Mesothelial cell of epicardium (in vitro differentiated cells): Measurements from ENCODE around the gene FXN. TPM values are rescaled to one million over a fixed set of nuclear protein-coding genes. Genes with fewer than 3 reads are reported as not detected.

ENCODE experiments used
- DNase-seq, 2 experiments: peaks; one replicate each; pipeline ENCODE4 v3.0.0; 2021; ENCODE audit warnings: low spot score in 2 of 2; ENCODE audit not compliant: unreplicated experiment in 2 of 2
- H3K27ac Mint-ChIP-seq: 2 replicates; pipeline ENCODE4 v1.8.0; 2021; ENCODE audit warnings: mixed read lengths
- H3K27me3 Mint-ChIP-seq: 2 replicates; pipeline ENCODE4 v1.8.0; 2021; ENCODE audit warnings: low read depth, mixed read lengths
- H3K36me3 Mint-ChIP-seq: 2 replicates; pipeline ENCODE4 v1.8.0; 2021; ENCODE audit warnings: mixed read lengths
- H3K4me1 Mint-ChIP-seq: 2 replicates; pipeline ENCODE4 v1.8.0; 2021; ENCODE audit warnings: mixed read lengths
- H3K4me3 Mint-ChIP-seq: 2 replicates; pipeline ENCODE4 v1.8.0; 2021; ENCODE audit warnings: mild to moderate bottlenecking, moderate library complexity, mixed read lengths
- H3K9me3 Mint-ChIP-seq: 2 replicates; pipeline ENCODE4 v1.8.0; 2021; ENCODE audit warnings: mixed read lengths
- total RNA-seq: library from RNA; stranded (reverse); gene quantifications from 3 replicates; pipeline ENCODE4 v1.2.1, GENCODE V29; 2021
- TF ChIP-seq, protein P1 (sequence below): fragments of 200-600 bp; sonication (generic); IDR thresholded peaks from one replicate; pipeline ENCODE4 v1.5.0; 2021; ENCODE audit warnings: antibody characterized with exemption; ENCODE audit not compliant: unreplicated experiment

The FXN gene
- total RNA-seq, 1 donor from 2014 or later: 20.8 TPM

DNA sequence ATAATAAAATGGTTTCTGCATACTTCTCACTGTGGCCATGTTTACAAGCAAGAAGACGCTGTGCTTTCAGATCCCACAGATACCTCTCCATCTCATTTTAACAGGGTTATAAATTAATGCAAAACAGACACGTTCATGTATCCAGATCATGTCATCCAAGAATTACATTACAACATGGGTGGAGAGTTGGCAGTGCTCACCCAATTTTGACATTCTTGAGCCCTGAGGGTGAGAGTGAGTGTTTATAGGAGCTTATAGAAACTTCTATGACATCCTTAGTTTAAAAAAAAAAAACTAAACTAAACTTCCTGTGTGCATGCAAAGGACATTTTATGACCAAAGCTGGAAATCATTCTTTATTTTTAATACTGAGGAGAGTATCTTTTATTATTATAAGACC is 30.7 kb upstream of the FXN start:
- Mint-ChIP-seq H3K27me3 (peaks cover 8% of the 10 kb centered on the region), H3K9me3 (no peaks in the 10 kb centered on the region), H3K36me3 (no peaks in the 10 kb centered on the region), H3K4me3 (no peak overlapping the region), H3K27ac (no peak overlapping the region), H3K4me1 (peaks cover 4% of the 10 kb centered on the region)
- TF ChIP-seq, protein P1, sequence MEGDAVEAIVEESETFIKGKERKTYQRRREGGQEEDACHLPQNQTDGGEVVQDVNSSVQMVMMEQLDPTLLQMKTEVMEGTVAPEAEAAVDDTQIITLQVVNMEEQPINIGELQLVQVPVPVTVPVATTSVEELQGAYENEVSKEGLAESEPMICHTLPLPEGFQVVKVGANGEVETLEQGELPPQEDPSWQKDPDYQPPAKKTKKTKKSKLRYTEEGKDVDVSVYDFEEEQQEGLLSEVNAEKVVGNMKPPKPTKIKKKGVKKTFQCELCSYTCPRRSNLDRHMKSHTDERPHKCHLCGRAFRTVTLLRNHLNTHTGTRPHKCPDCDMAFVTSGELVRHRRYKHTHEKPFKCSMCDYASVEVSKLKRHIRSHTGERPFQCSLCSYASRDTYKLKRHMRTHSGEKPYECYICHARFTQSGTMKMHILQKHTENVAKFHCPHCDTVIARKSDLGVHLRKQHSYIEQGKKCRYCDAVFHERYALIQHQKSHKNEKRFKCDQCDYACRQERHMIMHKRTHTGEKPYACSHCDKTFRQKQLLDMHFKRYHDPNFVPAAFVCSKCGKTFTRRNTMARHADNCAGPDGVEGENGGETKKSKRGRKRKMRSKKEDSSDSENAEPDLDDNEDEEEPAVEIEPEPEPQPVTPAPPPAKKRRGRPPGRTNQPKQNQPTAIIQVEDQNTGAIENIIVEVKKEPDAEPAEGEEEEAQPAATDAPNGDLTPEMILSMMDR: no peak
- DNase-seq: no peak

GRCh38 chr9:69009708-69010107 is 25.8 kb upstream of the FXN start:
- TF ChIP-seq, protein P1: no peak
- no peak for DNase-seq
- Mint-ChIP-seq H3K36me3 (no peaks in the 10 kb centered on the region), H3K27ac (no peak overlapping the region), H3K27me3 (peaks cover 2% of the 10 kb centered on the region), H3K4me3 (no peak overlapping the region), H3K9me3 (no peaks in the 10 kb centered on the region), H3K4me1 (peaks cover 3% of the 10 kb centered on the region)

DNA sequence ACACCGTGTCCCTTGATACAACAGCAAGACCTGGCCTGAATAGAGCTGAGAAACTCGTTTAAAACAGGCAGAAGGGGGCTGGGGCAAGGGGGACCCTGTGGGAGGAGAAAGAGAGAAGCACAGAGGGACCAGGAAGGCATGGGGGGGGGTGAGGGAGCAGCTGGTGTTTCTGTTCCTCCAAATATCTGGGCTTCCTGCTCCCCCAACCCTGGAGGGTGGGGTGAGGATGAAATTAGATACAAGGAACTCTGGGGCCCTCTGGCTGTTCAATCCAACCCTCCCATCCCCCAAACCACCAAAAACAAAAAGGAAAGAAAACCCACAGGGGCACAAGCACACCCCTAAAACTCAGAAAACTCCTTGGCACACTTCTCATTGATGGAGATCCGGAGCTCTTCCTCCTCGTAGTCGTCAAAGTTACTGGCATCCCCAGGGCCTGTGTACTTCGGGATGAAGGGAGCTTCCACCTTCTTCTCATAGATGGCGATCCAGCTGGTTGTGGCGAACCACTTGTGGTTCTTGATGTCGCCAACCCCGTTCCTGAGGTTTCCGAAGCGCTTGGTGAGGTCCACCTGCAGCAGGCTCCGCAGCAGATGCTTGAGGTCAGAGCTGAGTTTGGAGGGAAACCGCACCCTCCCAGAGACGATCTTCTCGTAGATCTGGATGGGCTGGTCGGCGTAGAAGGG is 22.7 kb upstream of the FXN start:
- no peaks in the 10 kb centered on the region for H3K4me1 Mint-ChIP-seq
- no peaks in the 10 kb centered on the region for H3K9me3 Mint-ChIP-seq

DNA sequence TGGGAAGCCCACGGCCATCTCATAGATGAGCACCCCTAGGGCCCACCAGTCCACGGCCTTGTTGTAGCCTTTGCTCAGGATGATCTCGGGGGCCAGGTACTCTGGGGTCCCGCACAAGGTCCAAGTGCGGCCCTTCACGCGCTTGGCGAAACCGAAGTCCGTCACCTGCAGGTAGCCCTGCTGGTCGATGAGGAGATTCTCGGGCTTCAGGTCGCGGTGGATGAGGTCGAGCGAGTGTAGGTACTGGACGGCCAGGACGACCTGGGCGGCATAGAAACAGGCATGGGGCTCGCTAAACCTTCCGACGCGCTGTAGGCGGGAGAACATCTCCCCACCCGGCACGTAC is 22.2 kb upstream of the FXN start:
- H3K4me3 Mint-ChIP-seq: no peak overlapping the region
- DNase-seq: no peak
- no peaks in the 10 kb centered on the region for H3K9me3 Mint-ChIP-seq
- no peaks in the 10 kb centered on the region for H3K36me3 Mint-ChIP-seq
- TF ChIP-seq, protein P1: no peak
- no peak overlapping the region for H3K27ac Mint-ChIP-seq
- H3K27me3 Mint-ChIP-seq: peaks cover 2% of the 10 kb centered on the region
- no peaks in the 10 kb centered on the region for H3K4me1 Mint-ChIP-seq

More for the DNA sequence above, 22.7 kb upstream of the FXN start:
- no peak overlapping the region for H3K4me3 Mint-ChIP-seq
- H3K27me3 Mint-ChIP-seq: peaks cover 2% of the 10 kb centered on the region
- no peak overlapping the region for H3K27ac Mint-ChIP-seq
- no peaks in the 10 kb centered on the region for H3K36me3 Mint-ChIP-seq
- no peak for DNase-seq
- TF ChIP-seq, protein P1: no peak

DNA sequence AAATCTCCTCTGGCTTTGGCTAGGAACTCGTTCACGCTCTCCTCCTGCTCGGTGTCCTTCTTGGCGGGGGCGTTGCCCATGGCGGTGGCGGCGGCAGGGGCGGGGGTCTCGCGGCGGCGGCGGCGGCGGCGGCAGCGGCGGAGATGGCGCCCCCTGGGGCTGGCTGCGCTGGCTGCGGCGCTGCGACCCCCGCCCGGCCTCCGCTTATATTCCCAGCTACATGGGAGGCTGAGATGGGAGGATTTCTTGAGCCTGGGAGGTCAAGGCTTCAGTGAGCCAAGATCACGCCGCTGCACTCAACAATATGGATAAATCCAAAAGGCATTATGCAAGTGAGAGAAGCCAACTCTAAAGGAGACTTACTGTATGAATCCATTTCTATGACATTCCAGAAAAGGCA is 21.5 kb upstream of the FXN start, which contains the start of gene PRKACG:
TSS of gene PRKACG (minus strand) at position 101 of the 400 bp plus-strand sequence. CDS start at position 80, 21 bp downstream.
- TF ChIP-seq, protein P1: no peak
- Mint-ChIP-seq H3K27ac (no peak within 1 kb of the TSS), H3K9me3 (no peaks in the 10 kb centered on the region), H3K27me3 (peaks cover 2% of the 10 kb centered on the region), H3K4me3 (no peak within 1 kb of the TSS), H3K4me1 (no peaks in the 10 kb centered on the region), H3K36me3 (no peaks in the 10 kb centered on the region)
- DNase-seq: no peak
